Iris pigment epithelial cell (primary cell): ENCODE data around the gene BLCAP.
A peak's percentile ranks its signal among the peaks of the same experiment; 100 is the strongest.
"Not testable (repeated sequence)": the region's sequence is repeated elsewhere in the genome, so short reads cannot be mapped to it uniquely, and the experiment has no call there.

Experiments
- DNase-seq: peaks from one replicate; pipeline ENCODE4 v3.0.0-alpha.2; 2011; ENCODE audit warnings: low read depth

The BLCAP gene, protein sequence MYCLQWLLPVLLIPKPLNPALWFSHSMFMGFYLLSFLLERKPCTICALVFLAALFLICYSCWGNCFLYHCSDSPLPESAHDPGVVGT

GRCh38 chr20:37527638-37528445, at the start of gene BLCAP:
TSS of gene BLCAP (minus strand) at chr20:37527876. CDS start at chr20:37519174, 8,702 bp downstream.
- DNase-seq, result peak; percentile 81

DNA sequence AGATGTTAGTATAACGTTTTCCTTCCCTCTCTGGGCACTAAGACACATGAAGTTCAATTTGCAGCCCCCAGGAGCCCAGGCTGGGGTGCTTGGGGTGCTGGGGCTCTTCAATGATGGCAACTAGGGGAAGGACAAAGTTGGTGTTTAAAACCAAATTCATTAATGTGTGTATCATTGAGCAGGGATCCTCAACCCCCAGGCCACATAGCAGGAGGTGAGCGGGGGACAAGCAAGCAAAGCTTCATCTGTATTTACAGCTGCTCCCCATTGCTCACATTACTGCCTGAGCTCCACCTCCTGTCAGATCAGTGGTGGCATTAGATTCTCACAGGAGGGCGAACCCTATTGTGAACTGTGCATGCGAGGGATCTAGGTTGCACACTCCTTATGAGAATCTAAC, 49.8 kb upstream of the BLCAP start:
- DNase-seq, result not testable (repeated sequence)

GRCh38 chr20:37576911-37577310, 49.2 kb upstream of the BLCAP start:
- DNase-seq, result no peak

DNA sequence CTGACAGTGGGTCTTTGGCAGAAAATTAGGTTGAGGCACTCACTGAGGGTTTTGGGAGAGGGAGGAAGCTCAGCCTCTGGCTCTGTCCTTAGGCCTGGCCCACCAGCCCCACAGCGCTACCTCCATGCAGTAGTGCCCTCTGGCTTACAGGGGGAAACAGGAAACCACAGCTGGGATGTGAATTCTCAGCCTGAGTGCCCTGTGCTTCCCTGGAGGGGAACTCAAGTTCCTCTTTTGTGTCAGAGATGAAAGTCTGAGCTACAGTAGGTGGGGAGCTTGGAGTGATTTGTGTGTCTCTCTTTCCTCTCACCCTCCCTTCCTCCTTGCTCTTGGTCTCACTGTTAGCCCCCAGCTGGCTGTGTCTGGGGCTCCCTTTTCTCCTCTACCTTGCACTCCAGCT, 48.2 kb upstream of the BLCAP start:
- DNase-seq, result no peak

DNA sequence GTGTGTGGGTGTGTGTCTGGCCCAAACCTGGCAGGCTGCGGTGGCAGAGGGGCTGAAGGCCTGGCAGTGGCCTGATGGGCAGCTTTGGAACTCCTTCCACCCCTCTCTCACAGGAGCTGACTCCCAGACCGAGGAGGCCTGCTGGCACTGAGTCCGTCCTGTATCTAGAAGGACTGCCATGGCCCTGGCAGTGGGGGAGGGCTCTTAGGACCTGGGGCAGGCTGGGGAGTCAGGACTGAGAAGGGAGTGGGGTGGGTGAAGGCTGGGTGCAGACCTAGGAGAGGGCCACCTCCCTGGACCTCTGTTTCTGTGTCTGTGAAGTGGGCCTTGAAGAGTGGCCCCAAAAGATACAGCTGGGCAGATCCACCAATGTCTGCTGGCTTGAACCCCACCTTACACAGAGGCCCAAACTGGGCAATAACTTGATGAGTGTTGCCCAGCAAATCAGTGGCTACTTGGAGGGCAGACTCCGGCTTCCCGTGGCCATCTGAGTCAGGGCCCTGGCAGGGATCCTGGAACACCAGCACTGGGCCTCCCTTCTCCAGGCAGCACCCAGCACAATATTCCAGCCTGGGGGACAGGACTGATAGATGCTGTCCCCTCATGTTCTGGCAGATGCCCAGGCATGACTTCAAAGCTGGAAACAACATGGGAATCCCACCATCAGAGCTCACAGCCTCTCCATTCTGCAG, 46.7 kb upstream of the BLCAP start:
- DNase-seq, result no peak

DNA sequence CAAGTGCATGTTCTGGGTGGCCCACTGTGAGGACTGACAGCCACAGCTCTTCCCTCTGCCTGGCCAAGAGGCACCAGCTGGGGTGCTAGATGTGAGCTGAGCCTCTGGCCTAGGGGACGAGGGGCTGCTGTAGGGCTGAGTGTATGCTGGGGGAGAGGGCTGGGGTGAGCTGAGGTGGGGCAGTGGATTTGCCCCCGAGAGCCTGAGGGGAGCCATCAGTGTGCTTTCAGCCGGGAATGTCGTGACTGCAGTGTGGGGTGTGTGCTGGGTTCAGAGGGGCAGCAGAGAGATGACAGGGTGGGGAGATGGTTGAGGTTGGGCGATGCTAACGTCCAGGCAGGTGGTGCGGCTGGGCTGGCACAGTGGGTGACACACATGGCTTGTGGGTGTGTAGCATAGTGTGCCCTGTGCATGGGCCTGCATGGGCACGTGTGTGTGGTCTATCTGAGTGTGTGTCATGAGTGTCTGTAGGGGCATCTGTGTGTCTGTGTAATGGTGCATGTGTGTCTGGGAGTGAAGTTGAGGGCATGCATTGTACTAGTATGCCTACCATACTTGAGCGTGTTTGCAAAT, 46.0 kb upstream of the BLCAP start:
- no peak for DNase-seq

- DNase-seq, result no peak
Measured at GRCh38 chr20:37571033-37571432, 43.4 kb upstream of the BLCAP start.

DNA sequence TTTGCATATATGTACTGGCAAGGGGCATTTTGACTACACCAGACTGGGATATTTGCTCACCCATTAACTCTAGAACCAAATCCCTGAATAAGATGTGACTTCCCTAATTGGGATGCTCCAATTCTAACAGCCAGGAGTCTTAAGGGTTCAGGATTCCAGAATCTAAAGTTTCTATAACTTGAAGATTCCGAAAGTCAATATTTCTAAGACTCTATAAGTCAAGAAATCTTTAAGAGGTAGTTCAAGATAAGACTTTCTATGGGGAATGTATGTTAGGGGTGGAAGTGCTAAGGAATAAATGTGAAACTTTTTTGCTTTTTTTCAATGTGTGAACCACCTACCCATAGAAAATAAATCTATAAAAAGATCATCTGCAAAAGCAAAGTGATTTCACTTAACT, 42.7 kb upstream of the BLCAP start:
- DNase-seq, result no peak

GRCh38 chr20:37567671-37568588, 40.3 kb upstream of the BLCAP start:
- peak; percentile 12 for DNase-seq

GRCh38 chr20:37567331-37567665, 39.6 kb upstream of the BLCAP start:
- no peak for DNase-seq

DNA sequence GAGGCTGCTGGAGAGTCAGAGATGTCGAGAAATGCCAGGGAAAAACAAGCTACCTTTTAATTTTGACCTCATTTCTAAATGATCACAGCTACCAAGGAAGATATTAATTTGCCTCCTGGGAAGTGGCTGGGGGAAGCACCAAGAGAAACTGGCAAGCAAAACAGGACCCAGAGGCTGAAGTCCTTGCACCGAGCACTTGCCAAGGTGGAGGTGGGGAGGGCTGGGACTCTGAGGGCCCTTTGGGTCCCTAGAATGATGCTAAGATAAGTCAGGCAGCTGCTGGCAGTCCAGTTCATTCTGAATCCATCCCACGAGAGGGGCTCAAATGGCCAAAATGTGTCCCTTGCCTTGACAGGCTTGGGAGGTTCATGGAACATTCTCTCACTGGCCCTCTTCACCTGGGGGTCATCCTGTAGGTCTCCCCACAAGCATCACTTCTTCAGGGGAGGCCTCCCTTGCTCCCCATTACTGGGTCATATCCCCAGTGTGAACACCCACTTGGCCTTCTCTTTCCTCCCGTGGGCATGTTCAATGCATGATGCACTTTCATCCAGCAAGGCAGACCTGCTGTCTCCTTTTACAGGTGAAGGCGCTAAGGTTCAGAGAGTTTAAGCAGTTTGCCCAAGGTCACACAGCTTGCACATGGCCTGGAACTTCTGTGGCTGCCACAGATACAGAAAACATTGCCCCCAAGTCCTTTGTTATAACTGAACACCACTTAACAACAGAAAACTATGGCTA, 39.1 kb upstream of the BLCAP start:
- DNase-seq, result no peak

GRCh38 chr20:37565134-37565811, 37.6 kb upstream of the BLCAP start:
- no peak for DNase-seq

GRCh38 chr20:37564388-37565133, 36.9 kb upstream of the BLCAP start:
- peak; percentile 7 for DNase-seq

DNA sequence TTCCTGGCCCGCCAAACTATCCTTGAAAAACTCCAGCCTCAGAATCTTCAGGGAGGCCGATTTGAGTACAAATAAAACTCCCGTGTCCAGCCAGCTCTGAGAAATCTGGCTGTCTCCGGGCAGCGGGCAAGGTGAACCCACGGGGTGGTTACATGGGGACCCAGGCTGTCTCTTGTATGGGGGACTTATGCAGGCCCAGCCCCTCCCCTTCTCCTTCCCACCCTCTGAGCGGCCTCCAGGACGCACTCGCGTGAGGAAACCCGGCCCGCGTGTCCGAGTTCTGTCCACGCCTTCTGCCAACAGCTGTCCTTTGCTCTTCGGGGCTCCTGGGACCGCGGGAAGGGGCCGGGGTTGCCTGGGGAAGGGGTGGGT, 36.3 kb upstream of the BLCAP start:
- no peak for DNase-seq

DNA sequence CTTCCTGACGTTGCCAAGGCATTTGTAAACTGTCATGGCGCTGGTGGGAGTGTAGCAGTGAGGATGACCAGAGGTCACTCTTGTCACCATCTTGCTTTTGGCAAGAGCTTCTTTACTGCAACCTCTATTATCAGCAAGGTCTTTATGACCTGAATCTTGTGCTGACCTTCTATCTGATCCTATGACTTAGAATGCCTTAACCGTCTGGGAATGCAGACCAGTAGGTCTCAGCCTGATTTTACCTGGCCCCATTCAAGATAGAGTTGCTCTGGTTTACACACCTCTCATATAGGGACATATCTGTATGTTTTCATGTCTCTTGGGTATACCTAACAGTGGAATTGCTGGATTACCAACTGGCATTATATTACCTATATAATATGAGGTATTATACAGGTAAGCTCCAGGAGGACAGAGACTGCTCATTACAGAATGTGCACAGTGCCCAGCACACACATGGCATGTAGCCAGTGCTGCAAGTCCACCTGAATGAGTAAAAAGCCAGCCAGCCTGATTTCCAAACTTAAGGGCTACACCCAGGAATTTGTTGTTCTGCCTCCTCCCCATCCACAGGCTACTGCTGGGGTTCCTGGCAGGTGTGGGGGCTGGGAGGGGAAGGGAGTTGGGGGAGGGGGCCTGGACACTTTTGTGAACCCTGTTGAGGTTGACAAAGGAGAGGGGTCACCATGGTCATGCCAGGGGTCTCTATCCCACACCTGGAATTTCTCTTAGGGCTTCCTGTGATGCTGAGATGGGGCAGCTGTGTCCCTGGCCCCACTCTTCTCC, 35.2 kb upstream of the BLCAP start:
- no peak for DNase-seq

DNA sequence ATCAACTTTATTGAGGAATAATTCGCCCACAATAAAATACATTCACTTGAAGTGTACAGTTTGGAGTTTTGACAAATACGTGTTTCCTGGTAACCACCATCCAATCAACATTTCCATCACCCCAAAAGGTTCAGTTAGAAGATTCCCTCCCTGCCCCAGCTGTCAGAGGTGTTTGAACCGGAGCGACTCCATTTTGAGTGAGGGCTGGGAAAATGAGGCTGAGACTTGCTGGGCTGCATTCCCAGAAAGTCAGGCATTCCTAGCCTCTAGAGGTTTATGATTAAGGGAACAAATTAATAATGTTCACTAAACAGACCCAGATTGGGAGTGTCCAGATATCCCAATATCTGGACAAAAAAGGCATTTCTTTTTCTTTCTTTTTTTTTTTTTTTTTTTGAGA, 33.0 kb upstream of the BLCAP start:
- no peak for DNase-seq

GRCh38 chr20:37559312-37560027, 31.8 kb upstream of the BLCAP start:
- DNase-seq, result no peak

DNA sequence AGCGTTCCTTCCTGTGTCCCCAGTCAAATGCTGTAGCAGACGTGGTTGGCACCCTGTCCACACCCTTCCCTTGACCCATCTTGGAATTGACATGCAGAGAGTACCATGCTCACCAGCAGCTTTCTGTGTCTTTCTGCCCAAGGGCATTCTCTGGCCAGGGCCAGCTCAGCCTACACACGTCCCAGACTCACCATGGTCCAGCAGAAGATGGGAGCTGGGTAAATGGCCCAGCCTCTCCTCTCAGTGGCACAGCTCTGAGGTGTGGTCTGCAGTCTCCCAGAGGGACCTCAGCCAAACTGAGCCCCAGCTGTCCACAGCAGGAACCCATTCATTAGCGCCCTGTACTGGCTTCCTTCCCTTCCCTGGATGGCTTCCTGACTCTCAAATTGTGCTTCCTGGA, 31.1 kb upstream of the BLCAP start:
- no peak for DNase-seq

GRCh38 chr20:37558306-37558705, 30.6 kb upstream of the BLCAP start:
- no peak for DNase-seq
